Measurements from ENCODE around the gene ABCD1.
A peak's percentile ranks its signal among the peaks of the same experiment; 100 is the strongest.

Gene ABCD1

GRCh38 chrX:153708415-153708814, 16.2 kb upstream of the ABCD1 start:
- no peak overlapping the region for H3K27ac ChIP-seq
- H3K4me2 ChIP-seq, result 0 out of 2 replicates have a peak overlapping the region, but pooled peaks have one; percentile 26
- H3K9ac ChIP-seq, result no peak overlapping the region
- H3K36me3 ChIP-seq, result peaks cover 82% of the 10 kb centered on the region
- H3K9me3 ChIP-seq, result no peaks in the 10 kb centered on the region
- peaks cover 8% of the 10 kb centered on the region; the same call in 1 of the 2 replicates for H3K4me1 ChIP-seq
- no peak for TF ChIP-seq Cebpa-rat (IDR thresholded peaks at IDR 0.05)
- peaks cover 80% of the 10 kb centered on the region for H3K27me3 ChIP-seq
- no peak overlapping the region for H3K4me3 ChIP-seq
- peaks cover 100% of the 10 kb centered on the region for H4K20me1 ChIP-seq

- no peak overlapping the region for H3K4me3 ChIP-seq
- no peak for TF ChIP-seq Cebpa-rat (IDR thresholded peaks at IDR 0.05)
- peaks cover 96% of the 10 kb centered on the region for H4K20me1 ChIP-seq
- peaks cover 79% of the 10 kb centered on the region for H3K36me3 ChIP-seq
- peaks cover 8% of the 10 kb centered on the region; the same call in 1 of the 2 replicates for H3K4me1 ChIP-seq
- no peak overlapping the region for H3K27ac ChIP-seq
- H3K27me3 ChIP-seq, result peaks cover 78% of the 10 kb centered on the region
- no peak overlapping the region for H3K4me2 ChIP-seq
- no peak overlapping the region for H3K9ac ChIP-seq
- no peaks in the 10 kb centered on the region for H3K9me3 ChIP-seq
Measured at GRCh38 chrX:153709726-153710674, 14.7 kb upstream of the ABCD1 start.

- peaks cover 85% of the 10 kb centered on the region for H3K36me3 ChIP-seq
- TF ChIP-seq Cebpa-rat (IDR thresholded peaks at IDR 0.05), result no peak
- H3K27me3 ChIP-seq, result peaks cover 67% of the 10 kb centered on the region
- no peak overlapping the region for H3K9ac ChIP-seq
- H3K9me3 ChIP-seq, result no peaks in the 10 kb centered on the region
- H4K20me1 ChIP-seq, result peaks cover 95% of the 10 kb centered on the region
- no peak overlapping the region for H3K4me3 ChIP-seq
- no peak overlapping the region for H3K27ac ChIP-seq
- H3K4me2 ChIP-seq, result no peak overlapping the region
- H3K4me1 ChIP-seq, result peaks cover 17% of the 10 kb centered on the region
Measured at GRCh38 chrX:153714256-153714655, 10.4 kb upstream of the ABCD1 start.

GRCh38 chrX:153717445-153717844, 7.2 kb upstream of the ABCD1 start:
- Histone ChIP-seq H3K9me3 (no peaks in the 10 kb centered on the region), H3K27me3 (peaks cover 74% of the 10 kb centered on the region), H3K4me1 (peaks cover 28% of the 10 kb centered on the region), H3K27ac (no peak overlapping the region), H3K9ac (no peak overlapping the region), H3K4me3 (no peak overlapping the region), H4K20me1 (peaks cover 95% of the 10 kb centered on the region), H3K4me2 (peak overlapping the region; percentile 40), H3K36me3 (peaks cover 74% of the 10 kb centered on the region)
- TF ChIP-seq Cebpa-rat (IDR thresholded peaks at IDR 0.05), result no peak

GRCh38 chrX:153719238-153719637, 5.4 kb upstream of the ABCD1 start:
- peaks cover 75% of the 10 kb centered on the region for H3K27me3 ChIP-seq

GRCh38 chrX:153719701-153720100, 5.0 kb upstream of the ABCD1 start:
- peaks cover 30% of the 10 kb centered on the region for H3K4me1 ChIP-seq
- H3K4me2 ChIP-seq, result no peak overlapping the region
- peaks cover 54% of the 10 kb centered on the region for H3K36me3 ChIP-seq
- H3K27me3 ChIP-seq, result peaks cover 70% of the 10 kb centered on the region
- no peak overlapping the region for H3K4me3 ChIP-seq
- H4K20me1 ChIP-seq, result peaks cover 91% of the 10 kb centered on the region
- no peak for TF ChIP-seq Cebpa-rat (IDR thresholded peaks at IDR 0.05)
- no peak overlapping the region for H3K27ac ChIP-seq
- H3K9ac ChIP-seq, result no peak overlapping the region
- peaks cover 17% of the 10 kb centered on the region for H3K9me3 ChIP-seq

More at GRCh38 chrX:153719238-153719637, 5.4 kb upstream of the ABCD1 start:
- Histone ChIP-seq H3K4me2 (no peak overlapping the region), H3K9ac (no peak overlapping the region), H4K20me1 (peaks cover 95% of the 10 kb centered on the region), H3K36me3 (peaks cover 59% of the 10 kb centered on the region), H3K4me1 (peaks cover 30% of the 10 kb centered on the region), H3K27ac (no peak overlapping the region), H3K9me3 (peaks cover 15% of the 10 kb centered on the region; the same call in 1 of the 2 replicates), H3K4me3 (no peak overlapping the region)
- TF ChIP-seq Cebpa-rat (IDR thresholded peaks at IDR 0.05), result no peak

- Histone ChIP-seq H3K27me3 (peaks cover 47% of the 10 kb centered on the region), H3K4me1 (peaks cover 44% of the 10 kb centered on the region), H3K9ac (peak overlapping the region; percentile 90), H3K4me3 (peak overlapping the region; percentile 76), H3K36me3 (peaks cover 34% of the 10 kb centered on the region), H3K4me2 (peak overlapping the region; percentile 92), H3K27ac (peak overlapping the region; percentile 88), H4K20me1 (peaks cover 59% of the 10 kb centered on the region), H3K9me3 (peaks cover 42% of the 10 kb centered on the region)
- TF ChIP-seq Cebpa-rat (IDR thresholded peaks at IDR 0.05), result no peak
Measured at GRCh38 chrX:153722704-153723350, 1.8 kb upstream of the ABCD1 start.

- H3K9me3 ChIP-seq, result peaks cover 42% of the 10 kb centered on the region
- H3K4me2 ChIP-seq, result peak overlapping the region; percentile 92
- H4K20me1 ChIP-seq, result peaks cover 57% of the 10 kb centered on the region
- peaks cover 44% of the 10 kb centered on the region for H3K4me1 ChIP-seq
- H3K4me3 ChIP-seq, result peak overlapping the region; percentile 76
- TF ChIP-seq Cebpa-rat (IDR thresholded peaks at IDR 0.05), result no peak
- H3K27ac ChIP-seq, result peak overlapping the region; percentile 88
- peak overlapping the region; percentile 90 for H3K9ac ChIP-seq
- peaks cover 46% of the 10 kb centered on the region for H3K27me3 ChIP-seq
- peaks cover 28% of the 10 kb centered on the region for H3K36me3 ChIP-seq
Measured at GRCh38 chrX:153723351-153724251, 1.1 kb upstream of the ABCD1 start.

Measured in BLaER1 (cell line).